ENCODE measurements around the gene ELOA2.
"Not testable (repeated sequence)": the region's sequence is repeated elsewhere in the genome, so short reads cannot be mapped to it uniquely, and the experiment has no call there.

GRCh38 chr18:47034591-47034990 lies 830 bp downstream of the ELOA2 start:
- not testable (repeated sequence) for TF ChIP-seq CTCF (IDR thresholded peaks at IDR 0.05); ZFX (IDR thresholded peaks at IDR 0.05; ENCODE audit: borderline replicate concordance)

All from 22Rv1 (cell line).